GM12878 (cell line): ENCODE measurements around the gene KIF23. TPM values are rescaled to one million over a fixed set of nuclear protein-coding genes. Genes with fewer than 3 reads are reported as not detected.

Experiments
- ATAC-seq: fragments of 200-7000 bp; cut with Tn5 transposase; 3 replicates; pipeline ENCODE4 v1.9.1; 2020; ENCODE audit warnings: mild to moderate bottlenecking, moderate library complexity
- BruUV-seq: library from RNA; stranded (reverse); fragments of 400-500 nt; replicated peaks from 2 replicates; lab custom pipeline; 2021; lab: Mats Ljungman, UMichigan
- CTCF ChIA-PET: fragments of 300-600 bp; sonication (Branson Sonifier 250); formaldehyde crosslinking; extraction: SDS; loops from one replicate; lab custom pipeline; 2021; ENCODE audit warnings: inconsistent platforms; lab: Yijun Ruan, JAX
- POLR2A ChIA-PET: fragments of 350-600 bp; formaldehyde crosslinking; extraction: SDS; loops from one replicate; lab custom pipeline; 2021; ENCODE audit warnings: inconsistent platforms; lab: Charles Lee
- RAD21 ChIA-PET: fragments of 300-600 bp; sonication (Branson Sonifier 250); formaldehyde crosslinking; loops from one replicate; lab custom pipeline; 2023; ENCODE audit warnings: antibody characterized with exemption; ENCODE audit not compliant: unreplicated experiment; lab: Charles Lee
- SMC1A ChIA-PET: fragments of 300-600 bp; sonication (Branson Sonifier 250); formaldehyde crosslinking; loops from one replicate; lab custom pipeline; 2023; ENCODE audit not compliant: unreplicated experiment, uncharacterized antibody; lab: Charles Lee
- DNase-seq: peaks from one replicate; pipeline ENCODE4 v3.0.0-alpha.2; 2011; ENCODE audit warnings: low read depth, low spot score
- FAIRE-seq: peaks from 3 replicates; lab custom pipeline; 2011; peaks lifted over from hg19 to GRCh38; lab: Jason Lieb, UNC
- H2AFZ ChIP-seq: 2 replicates; pipeline ENCODE4 v1.6.0; 2011; ENCODE audit warnings: low read depth, low read length, control low read depth; ENCODE audit not compliant: control insufficient read depth
- H3K27ac ChIP-seq: 2 replicates; pipeline ENCODE4 v1.5.1; 2011; ENCODE audit warnings: control low read depth; ENCODE audit not compliant: control insufficient read depth, insufficient read depth
- H3K27me3 ChIP-seq, 2 experiments: replicated peaks in 1 of 2; 2 replicates each; pipeline versions ENCODE4 v1.6.0 to v1.6.1; 2011; ENCODE audit warnings: low read length in 1 of 2; ENCODE audit not compliant: control insufficient read depth in 2 of 2, insufficient read depth in 2 of 2
- H3K36me3 ChIP-seq, 2 experiments: 2 replicates each; pipeline ENCODE4 v1.5.1; 2011; ENCODE audit warnings: low read length in 1 of 2; ENCODE audit not compliant: control insufficient read depth in 2 of 2, insufficient read depth in 2 of 2
- H3K4me1 ChIP-seq: 2 replicates; pipeline ENCODE4 v1.6.1; 2011; ENCODE audit warnings: mild to moderate bottlenecking, low read length, moderate library complexity, mixed read lengths; ENCODE audit not compliant: control insufficient read depth, insufficient read depth
- H3K4me2 ChIP-seq: 2 replicates; pipeline ENCODE4 v1.6.0; 2011; ENCODE audit warnings: control low read depth; ENCODE audit not compliant: control insufficient read depth, insufficient read depth
- H3K4me3 ChIP-seq: fragments of 200-600 bp; sonication (generic); 2 replicates; pipeline ENCODE4 v1.5.1; 2016
- H3K79me2 ChIP-seq: 2 replicates; pipeline ENCODE4 v1.6.0; 2011; ENCODE audit warnings: low read length; ENCODE audit not compliant: control insufficient read depth, insufficient read depth
- H3K9ac ChIP-seq: 2 replicates; pipeline ENCODE4 v1.8.0; 2011; ENCODE audit warnings: low read length, control low read depth, mixed read lengths; ENCODE audit not compliant: control insufficient read depth, insufficient read depth
- H3K9me3 ChIP-seq: replicated peaks from 3 replicates; pipeline ENCODE4 v1.5.1; 2011; ENCODE audit warnings: mild to moderate bottlenecking, low read length; ENCODE audit not compliant: control insufficient read depth, insufficient read depth
- H4K20me1 ChIP-seq: 2 replicates; pipeline ENCODE4 v1.6.0; 2011; ENCODE audit not compliant: control insufficient read depth, insufficient read depth
- BCL11A ChIP-seq: IDR thresholded peaks from 2 replicates; pipeline ENCODE4 v1.6.1; 2011; ENCODE audit warnings: low read depth, low read length
- CREM ChIP-seq: IDR thresholded peaks from 2 replicates; pipeline ENCODE4 v1.6.1; 2014; ENCODE audit warnings: antibody characterized with exemption, low read depth
- FOXK2 ChIP-seq: fragments of 450-650 bp; IDR thresholded peaks from 2 replicates; pipeline ENCODE4 v1.6.1; 2017; ENCODE audit warnings: mild to moderate bottlenecking, moderate library complexity
- GATAD2B ChIP-seq: fragments of 450-650 bp; conservative IDR thresholded peaks from 2 replicates; pipeline ENCODE4 v1.6.1; 2017; ENCODE audit warnings: low read depth, mild to moderate bottlenecking, moderate library complexity
- HDAC6 ChIP-seq: fragments of 200-600 bp; sonication (generic); IDR thresholded peaks from one replicate; pipeline ENCODE4 v1.8.0; 2017; ENCODE audit warnings: antibody characterized with exemption; ENCODE audit not compliant: unreplicated experiment
- HSF1 ChIP-seq: fragments of 150-350 bp; IDR thresholded peaks from 2 replicates; pipeline ENCODE4 v1.6.1; 2014; ENCODE audit warnings: mild to moderate bottlenecking, low read depth, low read length
- NFIC ChIP-seq: IDR thresholded peaks from 2 replicates; pipeline ENCODE4 v1.6.1; 2012; ENCODE audit warnings: low read depth, mild to moderate bottlenecking, inconsistent platforms, low read length, moderate library complexity
- PAX5 ChIP-seq: IDR thresholded peaks from 2 replicates; pipeline ENCODE4 v1.6.1; 2011; ENCODE audit warnings: low read depth, low read length, borderline replicate concordance
- RAD51 ChIP-seq: fragments of 450-650 bp; IDR thresholded peaks from 2 replicates; pipeline ENCODE4 v1.6.1; 2016; ENCODE audit warnings: moderate library complexity, mild to moderate bottlenecking, inconsistent platforms
- REST ChIP-seq: IDR thresholded peaks from 2 replicates; pipeline ENCODE4 v1.6.1; 2012; ENCODE audit warnings: mild to moderate bottlenecking, low read depth, low read length
- SMC3 ChIP-seq: IDR thresholded peaks from 2 replicates; pipeline ENCODE4 v1.6.1; 2011; ENCODE audit warnings: low read length, improper control_type of control experiment, borderline replicate concordance
- SREBF1 ChIP-seq: IDR thresholded peaks from 2 replicates; pipeline ENCODE4 v1.6.1; 2012; ENCODE audit warnings: mild to moderate bottlenecking, low read length
- SRF ChIP-seq, 2 experiments: IDR thresholded peaks; 2 replicates each; pipeline ENCODE4 v1.6.1; 2011; ENCODE audit warnings: low read depth in 2 of 2, low read length in 2 of 2, mild to moderate bottlenecking in 1 of 2, moderate library complexity in 1 of 2
- TBL1XR1 ChIP-seq: IDR thresholded peaks from 2 replicates; pipeline ENCODE4 v1.6.1; 2012; ENCODE audit warnings: low read depth, low read length, improper control_type of control experiment
- ZBED1 ChIP-seq: IDR thresholded peaks from 2 replicates; pipeline ENCODE4 v1.6.1; 2016; ENCODE audit warnings: borderline replicate concordance
- ZZZ3 ChIP-seq: IDR thresholded peaks from 2 replicates; pipeline ENCODE4 v1.6.1; 2011; ENCODE audit warnings: low read depth; ENCODE audit not compliant: control insufficient read depth, insufficient read length
- WGBS: methylation state at CpG from one replicate; pipeline ENCODE4 v1.1.6; 2016; ENCODE audit warnings: low lambda C conversion rate; ENCODE audit not compliant: insufficient replicate concordance, insufficient coverage; ENCODE audit errors: missing lambda C conversion rate; 5-methylcytosine and 5-hydroxymethylcytosine counted together
- in situ Hi-C: fragments of 300-500 bp; cut with MboI; formaldehyde crosslinking; loops from 9 replicates; pipeline ENCODE4 v1.14.3; 2018; ENCODE audit warnings: mixed read lengths
- intact Hi-C: fragments of 100-400 bp; cut with micrococcal nuclease; formaldehyde crosslinking; loops from one replicate; pipeline ENCODE4 v1.14.2; 2022; ENCODE audit not compliant: unreplicated experiment
- polyA plus RNA-seq, 11 experiments: library from polyadenylated mRNA; depleted of rRNA in 4 of 11; unstranded in 6 of 11; stranded (reverse) in 5 of 11; fragments of >200 nt; fragmentation: Nextera tagmentation in 4 of 11; fragmentation: Illumina TruSeq in 1 of 11; extraction: Ambion mirVana in 4 of 11; extraction: Trizol in 1 of 11; gene quantifications; 1 replicate in 1 of 11; 2 replicates in 10 of 11; pipeline versions ENCODE4 v1.2.1 to v1.2.3, GENCODE V29; 2011 to 2016; ENCODE audit warnings: inconsistent platforms in 2 of 11, missing spikeins in 2 of 11, low read depth in 1 of 11
- total RNA-seq, 4 experiments: library from RNA; depleted of rRNA in 3 of 4; stranded (reverse); fragments of >200 nt in 3 of 4; fragmentation: Illumina TruSeq in 1 of 4; extraction: Trizol in 1 of 4; gene quantifications; 2 replicates each; pipeline versions ENCODE4 v1.2.1 to v1.2.3, GENCODE V29; 2013 to 2021

The KIF23 gene
- total and polyA plus RNA-seq, 10 of the 15 experiments (the other 5 are each of a cell fraction or from before 2014, with no cell fraction given): 28.0 to 62.5 (median 46.6) TPM

GRCh38 chr15:69490356-69491037, 76.3 kb downstream of the KIF23 start:
- Histone ChIP-seq H3K9me3 (no peaks in the 10 kb centered on the region; the same call in 2 of the 3 replicates), H3K36me3 (no peaks in the 10 kb centered on the region), H3K27me3 (no peaks in the 10 kb centered on the region; a peak in 2 of 4 replicates), H3K27ac (no peak overlapping the region), H3K4me3 (no peak overlapping the region), H3K4me1 (no peaks in the 10 kb centered on the region), H4K20me1 (no peaks in the 10 kb centered on the region), H3K9ac (no peak overlapping the region), H2AFZ (no peak overlapping the region), H3K4me2 (no peak overlapping the region), H3K79me2 (no peaks in the 10 kb centered on the region)
- intact Hi-C loops: no loop called here
- no peak for DNase-seq
- no TSS peak for BruUV-seq
- TF ChIP-seq BCL11A (no peak), HSF1 (no peak), TBL1XR1 (no peak), CREM (no peak), RAD51 (no peak), ZBED1 (no peak), GATAD2B (no peak), REST (no peak), SRF (IDR thresholded peaks at IDR 0.05; ENCODE audit: low read depth in 2 of 2, low read length in 2 of 2) (no peak), HDAC6 (no peak), SREBF1 (no peak), SMC3 (no peak), NFIC (no peak), FOXK2 (no peak), PAX5 (no peak), ZZZ3 (no peak)
- no peak for FAIRE-seq
- 40% methylated on average over 11 of the region's 11 CpGs for WGBS
- ChIA-PET RAD21 (no interaction called here), POLR2A (no interaction called here), SMC1A (no interaction called here), CTCF (interaction anchor here (1.6 kb wide), 1 partner anchor 15 kb away, joined by 4 read pairs; no protein-coding TSS in a partner anchor)
- no peak for ATAC-seq
- in situ Hi-C loops: no loop called here
